Measurements from ENCODE around the gene MIER2.

MIER2 gene

GRCh38 chr19:279231-279630 lies 65.4 kb downstream of the MIER2 start:
- H3K27ac ChIP-seq (ENCODE audit: low read depth, low read length) = no peak overlapping the region
- H3K4me2 ChIP-seq (ENCODE audit: low read length) = no peak overlapping the region
- no peaks in the 10 kb centered on the region for H3K79me2 ChIP-seq (ENCODE audit: control insufficient read depth, low read length)
- H3K27me3 ChIP-seq (ENCODE audit: control insufficient read depth, low read length) = no peaks in the 10 kb centered on the region
- H3K4me3 ChIP-seq (ENCODE audit: low read length) = no peak overlapping the region
- no peaks in the 10 kb centered on the region for H4K20me1 ChIP-seq (ENCODE audit: control insufficient read depth, insufficient read depth, low read depth, low read length)
- TF ChIP-seq CTCF (IDR thresholded peaks at IDR 0.05; ENCODE audit: low read depth, low read length, poor library complexity, severe bottlenecking) (no peak), EZH2phosphoT487 (IDR thresholded peaks at IDR 0.05; ENCODE audit: borderline replicate concordance, low read length) (no peak)
- H3K9me3 ChIP-seq (ENCODE audit: control insufficient read depth, insufficient read depth, low read length) = no peaks in the 10 kb centered on the region
- no peaks in the 10 kb centered on the region for H3K9me2 ChIP-seq (replicated peaks; ENCODE audit: control insufficient read depth, low read length)
- H3F3A ChIP-seq (ENCODE audit: control insufficient read depth, insufficient read depth) = no peaks in the 10 kb centered on the region
- H3K4me1 ChIP-seq (ENCODE audit: control insufficient read depth, low read length) = no peaks in the 10 kb centered on the region
- no peaks in the 10 kb centered on the region for H3K36me3 ChIP-seq (ENCODE audit: control insufficient read depth, low read length)

DNA sequence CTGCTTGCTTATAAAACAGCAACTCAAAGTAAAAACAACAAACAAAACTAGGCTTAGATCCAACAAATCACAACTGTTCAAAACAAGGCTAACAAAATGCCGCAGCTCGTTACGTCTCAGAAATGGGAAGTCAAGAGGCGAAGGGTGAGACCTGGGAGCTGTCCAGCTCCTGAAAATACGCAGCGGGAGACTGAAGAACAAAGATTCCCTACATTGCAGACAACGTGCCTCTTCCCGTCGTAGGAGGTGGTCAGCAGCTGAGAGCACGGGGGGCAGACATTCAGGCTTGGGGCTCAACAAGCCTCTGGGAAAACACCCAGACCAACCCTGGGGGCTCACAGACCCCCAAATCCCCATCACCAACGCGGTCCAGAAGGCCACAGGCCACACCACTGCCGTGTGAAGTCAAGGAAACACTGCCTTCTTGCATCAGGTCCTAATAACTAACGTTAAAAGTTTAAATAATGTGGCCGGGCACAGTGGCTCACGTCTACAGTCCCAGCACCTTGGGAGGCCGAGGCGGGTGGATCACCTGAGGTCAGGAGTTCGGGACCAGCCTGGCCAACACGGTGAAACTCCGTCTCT lies 66.9 kb downstream of the MIER2 start:
- no peak overlapping the region for H3K4me2 ChIP-seq (ENCODE audit: low read length)
- no peaks in the 10 kb centered on the region for H3K9me2 ChIP-seq (replicated peaks; ENCODE audit: control insufficient read depth, low read length)
- H3K36me3 ChIP-seq (ENCODE audit: control insufficient read depth, low read length) = no peaks in the 10 kb centered on the region
- no peaks in the 10 kb centered on the region for H3F3A ChIP-seq (ENCODE audit: control insufficient read depth, insufficient read depth)
- H4K20me1 ChIP-seq (ENCODE audit: control insufficient read depth, insufficient read depth, low read depth, low read length) = no peaks in the 10 kb centered on the region
- no peaks in the 10 kb centered on the region for H3K27me3 ChIP-seq (ENCODE audit: control insufficient read depth, low read length)
- no peaks in the 10 kb centered on the region for H3K79me2 ChIP-seq (ENCODE audit: control insufficient read depth, low read length)
- no peak overlapping the region for H3K4me3 ChIP-seq (ENCODE audit: low read length)
- H3K4me1 ChIP-seq (ENCODE audit: control insufficient read depth, low read length) = no peaks in the 10 kb centered on the region
- no peaks in the 10 kb centered on the region for H3K9me3 ChIP-seq (ENCODE audit: control insufficient read depth, insufficient read depth, low read length)
- H3K27ac ChIP-seq (ENCODE audit: low read depth, low read length) = no peak overlapping the region
- TF ChIP-seq EZH2phosphoT487 (IDR thresholded peaks at IDR 0.05; ENCODE audit: borderline replicate concordance, low read length) (no peak), CTCF (IDR thresholded peaks at IDR 0.05; ENCODE audit: low read depth, low read length, poor library complexity, severe bottlenecking) (no peak)

DNA sequence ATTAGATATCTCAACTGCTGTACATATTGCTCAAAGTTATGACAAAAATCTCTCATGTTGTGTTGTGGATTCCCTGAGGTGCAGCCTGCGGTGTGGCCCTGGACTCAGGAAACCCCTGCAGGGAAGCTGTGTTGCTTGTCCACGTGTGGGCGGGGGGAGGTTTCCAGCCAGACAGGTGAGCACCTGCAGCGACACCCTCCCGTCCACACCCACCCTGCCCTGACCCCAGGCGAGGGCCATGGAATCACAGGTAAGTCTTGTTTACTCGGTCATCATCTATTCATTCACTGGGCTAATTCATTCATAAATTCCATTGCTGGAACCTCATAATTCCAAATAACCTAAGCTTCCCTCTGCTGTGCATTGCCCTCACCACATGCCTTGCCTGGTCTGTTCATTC lies 67.5 kb downstream of the MIER2 start:
- Histone ChIP-seq H3K4me3 (ENCODE audit: low read length) (no peak overlapping the region), H4K20me1 (ENCODE audit: control insufficient read depth, insufficient read depth, low read depth, low read length) (no peaks in the 10 kb centered on the region), H3K4me2 (ENCODE audit: low read length) (no peak overlapping the region), H3K4me1 (ENCODE audit: control insufficient read depth, low read length) (no peaks in the 10 kb centered on the region), H3K36me3 (ENCODE audit: control insufficient read depth, low read length) (no peaks in the 10 kb centered on the region), H3K27me3 (ENCODE audit: control insufficient read depth, low read length) (no peaks in the 10 kb centered on the region), H3K9me2 (replicated peaks; ENCODE audit: control insufficient read depth, low read length) (no peaks in the 10 kb centered on the region), H3K79me2 (ENCODE audit: control insufficient read depth, low read length) (no peaks in the 10 kb centered on the region), H3K27ac (ENCODE audit: low read depth, low read length) (no peak overlapping the region), H3K9me3 (ENCODE audit: control insufficient read depth, insufficient read depth, low read length) (no peaks in the 10 kb centered on the region), H3F3A (ENCODE audit: control insufficient read depth, insufficient read depth) (no peaks in the 10 kb centered on the region)
- TF ChIP-seq EZH2phosphoT487 (IDR thresholded peaks at IDR 0.05; ENCODE audit: borderline replicate concordance, low read length) (no peak), CTCF (IDR thresholded peaks at IDR 0.05; ENCODE audit: low read depth, low read length, poor library complexity, severe bottlenecking) (no peak)
